MM.1S (cell line): Measurements from ENCODE around the gene NOXO1.

Experiments used
- DNase-seq: peaks from one replicate; pipeline ENCODE4 v3.0.0-alpha.2; 2015
- H2AFZ ChIP-seq: fragments of 300-600 bp; sonication (generic); 2 replicates; pipeline ENCODE4 v1.6.0; 2016; ENCODE audit warnings: antibody characterized with exemption, low read length
- H3F3A ChIP-seq: fragments of 300-600 bp; sonication (generic); 2 replicates; pipeline ENCODE4 v1.6.1; 2016; ENCODE audit warnings: mild to moderate bottlenecking, antibody characterized with exemption, low read length, moderate library complexity, mixed read lengths; ENCODE audit not compliant: insufficient read depth
- H3K27ac ChIP-seq: fragments of 300-600 bp; sonication (generic); 2 replicates; pipeline ENCODE4 v1.5.1; 2016; ENCODE audit warnings: mild to moderate bottlenecking, low read length
- H3K27me3 ChIP-seq: fragments of 300-600 bp; sonication (generic); replicated peaks from 2 replicates; pipeline ENCODE4 v1.6.0; 2016; ENCODE audit warnings: low read length; ENCODE audit not compliant: insufficient read depth
- H3K36me3 ChIP-seq: fragments of 300-600 bp; sonication (generic); replicated peaks from 2 replicates; pipeline ENCODE4 v1.6.1; 2016; ENCODE audit warnings: mild to moderate bottlenecking, low read length, mixed read lengths; ENCODE audit not compliant: insufficient read depth
- H3K4me1 ChIP-seq: fragments of 300-600 bp; sonication (generic); 2 replicates; pipeline ENCODE4 v1.6.1; 2016; ENCODE audit warnings: low read length, mixed read lengths
- H3K4me2 ChIP-seq: fragments of 300-600 bp; sonication (generic); 2 replicates; pipeline ENCODE4 v1.6.0; 2016; ENCODE audit warnings: low read depth, low read length
- H3K4me3 ChIP-seq: fragments of 300-600 bp; sonication (generic); 2 replicates; pipeline ENCODE4 v1.5.1; 2016; ENCODE audit warnings: low read length, mixed read lengths
- H3K79me2 ChIP-seq: fragments of 300-600 bp; sonication (generic); 2 replicates; pipeline ENCODE4 v1.6.1; 2016; ENCODE audit warnings: mixed run types, low read length, mixed read lengths
- H3K9ac ChIP-seq: fragments of 300-600 bp; sonication (generic); 2 replicates; pipeline ENCODE4 v1.6.1; 2016; ENCODE audit warnings: low read length, mixed read lengths
- H3K9me2 ChIP-seq: fragments of 300-600 bp; sonication (generic); replicated peaks from 2 replicates; pipeline ENCODE4 v1.6.1; 2016; ENCODE audit warnings: mild to moderate bottlenecking, low read length, mixed read lengths; ENCODE audit not compliant: insufficient read depth
- H3K9me3 ChIP-seq: fragments of 300-600 bp; sonication (generic); replicated peaks from 2 replicates; pipeline ENCODE4 v1.6.1; 2016; ENCODE audit warnings: mild to moderate bottlenecking, low read length, mixed read lengths; ENCODE audit not compliant: insufficient read depth
- H4K20me1 ChIP-seq: fragments of 300-600 bp; sonication (generic); 2 replicates; pipeline ENCODE4 v1.6.1; 2016; ENCODE audit warnings: mild to moderate bottlenecking, low read length, moderate library complexity, mixed read lengths; ENCODE audit not compliant: insufficient read depth
- CTCF ChIP-seq: fragments of 300-600 bp; sonication (generic); IDR thresholded peaks from 2 replicates; pipeline ENCODE4 v1.5.1; 2016; ENCODE audit warnings: antibody characterized with exemption, low read length, mixed read lengths
- EZH2 ChIP-seq: fragments of 300-600 bp; sonication (generic); optimal IDR thresholded peaks from 2 replicates; pipeline ENCODE3; 2017; ENCODE audit warnings: low read depth, mild to moderate bottlenecking, antibody characterized with exemption, low read length, mixed read lengths
- EZH2phosphoT487 ChIP-seq: fragments of 300-600 bp; sonication (generic); IDR thresholded peaks from 2 replicates; pipeline ENCODE4 v1.6.1; 2018; ENCODE audit warnings: antibody characterized with exemption, low read length

NOXO1 gene

GRCh38 chr16:2003231-2003826, 22.1 kb upstream of the NOXO1 start:
- Histone ChIP-seq H3K9me2 (no peaks in the 10 kb centered on the region), H3K4me1 (peaks cover 12% of the 10 kb centered on the region; the same call in 1 of the 2 replicates), H3K27ac (no peak overlapping the region), H3K36me3 (no peaks in the 10 kb centered on the region), H3K27me3 (no peaks in the 10 kb centered on the region), H3K9ac (no peak overlapping the region), H2AFZ (no peak overlapping the region), H3K79me2 (peaks cover 56% of the 10 kb centered on the region), H3K4me3 (no peak overlapping the region), H3K4me2 (no peak overlapping the region), H3F3A (no peaks in the 10 kb centered on the region), H3K9me3 (no peaks in the 10 kb centered on the region), H4K20me1 (peaks cover 6% of the 10 kb centered on the region; the same call in 1 of the 2 replicates)
- no peak for DNase-seq
- TF ChIP-seq EZH2 (no peak), CTCF (no peak), EZH2phosphoT487 (no peak)

GRCh38 chr16:2002406-2003230, 21.3 kb upstream of the NOXO1 start:
- no peak for DNase-seq
- H3K9me3 ChIP-seq: no peaks in the 10 kb centered on the region
- H3K9ac ChIP-seq: no peak overlapping the region

More at GRCh38 chr16:2002406-2003230, 21.3 kb upstream of the NOXO1 start:
- no peak for TF ChIP-seq EZH2
- TF ChIP-seq CTCF: no peak
- TF ChIP-seq EZH2phosphoT487: no peak
- Histone ChIP-seq H4K20me1 (peaks cover 2% of the 10 kb centered on the region; the same call in 1 of the 2 replicates), H3K27ac (no peak overlapping the region), H3K4me3 (no peak overlapping the region), H3K4me1 (peaks cover 5% of the 10 kb centered on the region; the same call in 1 of the 2 replicates), H3K27me3 (no peaks in the 10 kb centered on the region), H3K36me3 (no peaks in the 10 kb centered on the region), H3K9me2 (no peaks in the 10 kb centered on the region), H3K79me2 (peaks cover 49% of the 10 kb centered on the region), H3K4me2 (no peak overlapping the region), H3F3A (no peaks in the 10 kb centered on the region), H2AFZ (no peak overlapping the region)
